ENCODE data around the gene JAML.
A peak's percentile ranks its signal among the peaks of the same experiment; 100 is the strongest.

The JAML gene

DNA sequence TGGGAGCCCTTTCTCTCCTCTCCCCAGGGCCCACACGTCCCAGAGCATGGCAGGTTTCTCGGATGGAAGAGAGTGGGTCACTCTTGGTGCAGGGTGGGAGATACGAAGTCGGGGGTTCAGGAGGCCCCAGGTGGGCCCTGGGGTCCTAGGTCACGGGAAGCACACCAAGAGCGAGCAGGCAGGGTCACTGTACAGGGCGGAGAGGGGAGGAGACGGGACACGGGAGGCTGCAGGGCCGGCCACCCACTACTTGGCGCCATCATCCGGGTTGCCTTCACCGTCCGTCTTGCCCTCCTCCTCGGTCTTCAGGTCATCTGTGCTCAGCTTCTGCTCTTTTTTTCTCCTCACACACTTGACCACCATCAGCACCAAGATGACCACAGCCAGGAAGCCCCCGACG, 58.2 kb downstream of the JAML start:
- DNase-seq, result no peak

DNA sequence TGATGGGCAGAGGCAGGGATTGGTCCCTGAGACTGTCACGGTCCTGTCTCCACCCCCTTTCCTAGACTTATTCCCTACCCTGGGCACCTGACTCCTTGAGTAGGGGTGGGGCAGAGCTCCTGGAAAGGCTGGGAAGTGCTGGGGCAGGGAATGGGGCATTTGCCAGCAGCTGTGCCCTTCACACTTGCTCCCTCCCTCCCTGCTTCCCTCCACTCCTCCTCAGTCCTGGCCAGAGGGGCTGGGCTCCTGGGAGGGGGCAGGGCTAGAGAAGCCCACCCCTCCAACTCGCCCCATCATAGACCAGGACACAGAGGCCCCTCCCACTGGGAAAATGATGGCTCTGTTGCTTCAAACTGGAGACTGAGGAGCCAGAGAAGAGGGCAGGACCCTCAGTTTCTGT, 59.9 kb downstream of the JAML start:
- DNase-seq, result no peak

DNA sequence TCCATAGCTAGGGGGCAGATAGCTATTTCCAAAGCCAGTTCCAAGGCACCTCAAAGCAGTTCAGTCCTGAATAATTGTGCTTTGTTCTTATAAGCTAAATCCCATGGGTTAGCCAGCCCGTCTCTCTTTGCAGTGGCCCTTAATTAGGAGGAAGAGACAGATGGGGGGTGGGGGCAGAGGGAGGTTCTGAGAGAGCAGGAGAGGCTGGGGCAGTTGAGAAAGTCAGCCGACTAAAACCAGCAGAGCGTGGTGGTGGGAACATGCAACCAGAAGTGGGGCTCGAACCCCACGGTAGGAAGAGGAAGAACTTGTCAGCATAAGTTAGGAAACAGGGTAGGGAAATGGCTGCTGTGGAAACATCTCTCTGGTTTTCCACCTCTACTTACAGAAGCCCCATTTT, 61.3 kb downstream of the JAML start:
- no peak for DNase-seq

DNA sequence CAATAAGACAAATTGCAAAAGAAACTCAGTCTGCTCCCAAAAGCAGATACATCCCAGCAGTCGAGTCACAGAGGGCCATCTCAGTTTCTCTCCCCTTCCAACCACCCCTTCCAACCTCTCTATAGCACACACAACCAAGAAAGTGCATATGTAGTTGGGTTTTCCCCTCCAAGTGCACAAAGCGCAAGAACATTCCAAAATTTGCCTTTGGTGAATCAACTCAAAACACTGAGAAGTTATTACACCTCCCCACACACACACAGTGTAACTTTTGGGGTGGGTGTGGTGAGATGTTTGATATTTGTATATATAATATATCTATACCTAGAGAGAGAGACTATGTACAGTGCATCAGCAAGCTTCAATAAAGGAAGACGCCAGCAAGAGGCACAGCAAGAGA, 62.0 kb downstream of the JAML start:
- DNase-seq, result no peak

DNA sequence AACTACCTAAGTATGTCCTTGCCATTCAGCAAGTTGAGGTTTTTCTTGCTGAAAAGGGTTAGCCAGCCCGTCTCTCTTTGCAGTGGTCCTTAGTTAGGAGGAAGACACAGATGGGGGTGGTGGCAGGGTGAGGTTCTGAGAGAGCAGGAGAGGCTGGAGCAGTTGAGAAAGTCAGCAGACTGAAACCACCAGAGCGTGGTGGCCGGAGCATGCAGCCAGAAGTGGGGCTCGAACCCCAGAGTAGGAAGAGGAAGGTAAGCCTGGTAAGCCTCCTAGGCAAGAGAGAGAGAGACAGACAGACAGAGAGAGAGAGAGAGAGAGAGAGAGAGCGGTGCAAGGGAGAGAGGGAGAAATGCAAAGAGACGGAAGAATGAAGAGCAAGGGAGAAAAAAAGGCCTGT, 63.0 kb downstream of the JAML start:
- DNase-seq, result no peak

DNA sequence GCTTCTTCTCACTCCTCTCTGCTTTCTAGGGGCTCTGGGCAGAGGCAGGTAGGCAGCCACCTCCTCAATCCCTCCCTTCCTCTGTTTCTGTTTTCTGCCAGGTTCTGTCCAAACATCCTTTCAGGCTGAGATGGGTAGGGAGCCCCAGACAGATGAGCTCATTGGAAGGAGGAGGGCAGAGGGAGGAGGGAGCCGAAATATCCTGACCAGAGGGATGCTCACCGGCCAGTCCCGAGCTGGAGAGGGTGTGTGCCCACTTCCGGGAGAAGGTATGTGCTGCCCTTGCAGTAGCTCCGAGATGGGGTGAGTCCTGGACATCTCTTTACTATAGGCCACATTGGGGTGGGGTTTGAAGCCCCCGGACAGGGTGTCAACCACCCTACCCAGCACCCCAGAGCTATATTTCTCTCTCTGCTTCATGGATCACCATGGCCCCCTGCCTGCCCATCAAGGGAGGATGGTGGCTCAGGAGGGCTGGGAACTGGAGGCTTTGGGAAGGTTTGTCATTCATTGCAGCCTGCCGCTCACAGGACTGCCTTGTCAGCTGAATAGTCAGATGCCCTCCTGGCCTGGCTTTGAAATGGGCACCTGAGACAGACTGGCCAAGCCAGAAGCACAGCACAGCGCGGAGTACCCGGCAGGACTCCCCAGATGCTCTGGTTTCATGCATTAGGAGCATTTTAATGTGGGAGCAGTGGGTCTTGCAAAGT, 67.5 kb downstream of the JAML start:
- no peak for DNase-seq

DNA sequence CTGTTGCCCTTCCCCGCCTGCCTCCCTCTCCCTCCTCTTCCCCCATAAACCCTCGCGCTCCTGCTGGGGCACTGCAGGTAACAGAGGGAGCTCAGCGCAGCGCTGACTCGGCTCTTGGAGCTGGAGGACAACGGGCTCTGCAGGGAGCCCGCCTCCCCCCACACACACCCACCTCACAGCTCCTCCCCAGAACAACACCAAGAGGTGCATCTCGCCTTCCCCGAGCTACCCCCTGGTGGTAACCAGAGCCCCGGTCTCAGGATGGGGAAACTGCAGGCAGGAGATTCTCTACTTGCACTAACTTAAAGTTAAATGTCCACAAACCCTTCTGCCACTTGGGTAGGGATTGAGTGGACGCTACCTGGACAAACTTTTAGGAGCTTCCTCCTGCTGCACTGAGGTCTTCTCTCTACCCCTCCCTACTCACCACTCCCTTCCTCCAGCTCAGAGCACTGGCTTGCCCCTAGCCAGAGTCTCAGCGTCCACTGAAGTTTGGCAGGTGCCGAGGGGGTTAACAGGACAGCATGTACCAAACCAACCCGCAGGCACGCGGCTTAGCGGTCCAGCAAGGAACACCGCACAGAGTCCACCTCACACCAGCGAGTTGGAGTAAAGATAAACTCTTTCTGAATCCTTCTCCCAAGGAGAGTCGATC, 68.2 kb downstream of the JAML start:
- DNase-seq, result no peak

DNA sequence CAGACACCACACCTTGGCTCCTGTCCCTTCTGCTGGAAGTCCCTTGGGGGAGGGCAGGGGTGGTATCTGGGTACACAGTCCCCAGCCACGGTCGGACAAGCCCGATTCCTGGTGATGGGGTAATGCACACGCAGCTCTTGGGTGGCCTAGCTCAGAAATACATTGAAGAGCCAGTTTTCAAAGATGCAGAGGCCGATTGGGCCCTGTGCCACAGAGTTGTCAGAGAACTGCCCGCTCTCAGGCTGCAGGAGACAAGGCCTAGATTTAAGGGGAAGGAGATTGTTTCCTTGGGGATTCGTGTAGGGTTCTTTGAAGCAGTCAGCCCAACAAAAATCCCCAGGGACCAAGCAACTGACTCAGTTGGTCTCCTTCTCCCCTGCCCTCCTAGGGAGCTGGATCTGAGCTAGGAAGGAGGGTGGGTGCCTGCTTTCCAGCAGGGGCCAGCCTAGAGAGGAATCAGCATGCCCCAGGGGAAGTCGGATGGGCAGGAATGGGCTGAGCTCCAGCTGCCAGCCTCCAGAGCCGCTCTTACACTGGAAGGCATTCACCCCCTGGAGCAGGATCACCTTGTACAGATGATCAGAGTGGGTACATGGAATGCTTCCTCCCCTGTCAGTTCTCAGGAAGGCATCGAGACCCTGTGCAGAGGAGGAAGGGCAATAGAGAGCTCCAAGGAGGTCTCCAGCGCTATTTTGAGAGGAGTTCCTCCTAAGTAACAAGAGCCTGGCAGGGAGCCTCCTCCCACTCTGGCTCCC, 68.9 kb downstream of the JAML start:
- DNase-seq, result no peak

DNA sequence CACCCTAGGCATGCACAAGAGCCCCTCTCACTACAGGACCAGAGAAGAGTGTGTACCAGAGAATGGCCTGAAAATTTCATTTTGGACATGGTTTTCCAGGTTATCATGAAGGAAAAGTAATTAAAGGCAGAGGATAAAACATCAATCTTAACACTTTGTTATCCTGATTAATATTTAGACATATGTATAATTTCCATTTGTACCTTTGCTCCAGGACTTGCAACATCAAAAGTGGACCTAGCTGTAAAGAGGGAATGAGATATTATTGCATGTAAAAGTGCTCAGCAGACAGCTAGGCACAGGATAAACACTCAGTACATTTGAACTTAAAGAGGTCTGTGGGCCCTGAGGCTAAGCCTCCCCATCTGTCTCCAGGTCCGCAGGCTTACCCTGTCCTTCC, 70.2 kb downstream of the JAML start:
- DNase-seq, result no peak

DNA sequence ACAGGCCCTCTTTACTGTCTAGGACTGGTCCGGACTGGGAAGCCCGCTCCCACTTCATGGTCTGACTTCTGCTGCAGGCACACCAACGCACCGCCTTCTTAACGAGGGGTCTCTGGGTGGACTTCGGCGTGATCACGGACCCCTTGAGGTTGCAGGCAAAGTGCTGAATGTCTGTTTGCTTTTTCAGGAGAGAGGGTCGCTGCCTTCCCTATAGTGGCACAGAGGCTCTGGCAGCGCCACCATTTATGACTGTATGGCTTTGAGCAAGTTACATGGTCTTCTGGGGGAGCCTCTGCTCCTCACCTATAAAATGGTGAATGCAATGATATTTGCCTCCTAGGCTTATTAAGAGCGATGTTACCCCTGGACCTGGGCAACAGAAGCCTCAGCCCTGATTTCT, 70.8 kb downstream of the JAML start:
- DNase-seq, result no peak

DNA sequence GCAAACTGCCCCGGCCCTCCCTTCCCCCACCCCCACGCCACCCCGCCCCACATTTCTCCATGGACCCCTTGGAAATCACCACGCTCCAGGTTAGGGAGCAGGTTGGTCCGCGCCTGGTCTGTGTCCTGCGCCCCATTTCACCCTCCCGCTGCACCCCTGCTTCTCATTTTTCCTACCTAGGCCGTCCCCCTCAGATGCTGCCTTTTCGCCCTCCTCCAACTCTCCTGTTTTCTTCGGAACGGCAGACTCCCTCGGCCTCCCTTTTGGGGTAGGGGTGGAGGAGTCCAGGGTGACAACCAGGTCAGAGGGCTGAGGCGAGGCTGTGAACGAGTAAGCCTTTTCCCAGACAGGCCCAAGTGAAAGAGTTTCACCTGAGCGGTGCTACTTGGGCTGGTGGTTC, 71.3 kb downstream of the JAML start:
- no peak for DNase-seq

DNA sequence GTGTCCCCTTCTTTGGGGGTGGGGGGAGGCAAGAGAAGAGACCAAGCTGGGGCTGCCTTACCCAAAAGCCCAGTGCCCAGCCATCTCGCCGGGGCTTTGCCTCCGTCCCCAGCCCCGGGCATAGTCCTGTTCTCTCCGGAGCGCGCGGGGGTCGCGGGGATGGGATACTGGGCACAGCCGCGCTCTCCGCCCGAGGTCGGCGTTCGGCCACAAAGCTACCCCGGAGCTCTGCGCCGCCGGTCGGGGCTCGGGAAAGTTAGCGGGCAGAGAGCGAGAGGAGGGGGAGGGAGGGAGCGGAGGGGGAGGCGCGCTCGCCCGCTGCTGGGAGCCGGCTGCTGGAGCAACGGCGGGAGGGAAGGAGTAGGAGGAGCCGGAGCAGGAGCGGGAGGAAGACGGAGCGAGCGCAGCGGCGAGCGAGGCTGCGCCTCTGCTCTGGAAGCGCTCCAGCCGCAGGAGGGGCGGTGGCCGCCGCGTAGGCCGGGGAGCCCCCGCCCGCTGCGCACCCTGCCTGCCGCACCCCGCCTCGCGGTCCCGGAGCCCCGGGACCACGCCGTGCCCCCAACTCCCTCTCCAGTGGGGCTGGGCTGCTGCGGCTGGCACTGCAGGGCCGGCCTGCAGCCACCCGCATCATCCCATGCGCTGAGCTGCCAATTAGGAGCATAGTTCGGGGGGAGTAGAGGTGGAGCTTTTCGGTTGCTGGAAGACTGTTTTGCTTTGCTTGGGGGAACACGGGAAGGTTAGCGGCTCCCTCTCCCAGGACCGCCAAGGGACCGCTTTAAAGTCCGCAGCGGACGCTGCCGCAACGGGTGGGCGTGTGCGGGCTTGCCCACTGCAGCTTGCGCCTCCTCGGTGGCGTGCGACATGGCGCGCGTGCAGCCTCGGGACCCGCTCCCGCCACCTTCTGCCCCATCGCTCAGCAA, 72.0 kb downstream of the JAML start, which contains the start of gene SCN4B:
Gene SCN4B, minus strand, starts transcription at position 272 of the 920 bp plus-strand sequence. Its CDS starts 150 bp downstream, at position 122.
- DNase-seq, result peak; percentile 46

DNA sequence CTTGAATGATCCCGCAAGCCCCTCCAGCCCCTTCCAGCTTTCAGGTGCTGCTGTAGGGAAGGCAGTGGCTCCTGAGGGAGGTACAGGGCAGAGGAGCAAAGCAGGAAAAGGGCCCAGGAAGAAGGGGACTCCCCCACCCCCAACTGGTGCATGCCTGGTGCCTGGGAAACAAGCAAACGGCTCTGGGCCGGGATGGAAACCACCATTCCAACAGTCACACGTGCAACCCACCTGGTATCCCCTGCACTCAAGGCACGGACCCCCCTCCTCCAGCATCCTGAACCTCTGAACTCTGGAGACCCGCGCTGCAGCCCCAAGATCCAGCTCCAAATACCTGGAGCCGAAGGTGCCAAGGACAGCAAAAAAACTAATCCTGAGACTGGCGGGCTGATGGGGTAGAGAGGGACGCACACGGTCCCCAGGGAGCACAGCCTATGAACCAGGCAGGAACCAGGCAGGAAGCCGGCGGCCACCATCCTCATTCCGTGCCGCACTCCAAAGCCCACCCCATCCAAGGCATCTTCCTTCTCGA, 72.7 kb downstream of the JAML start:
- DNase-seq, result no peak

DNA sequence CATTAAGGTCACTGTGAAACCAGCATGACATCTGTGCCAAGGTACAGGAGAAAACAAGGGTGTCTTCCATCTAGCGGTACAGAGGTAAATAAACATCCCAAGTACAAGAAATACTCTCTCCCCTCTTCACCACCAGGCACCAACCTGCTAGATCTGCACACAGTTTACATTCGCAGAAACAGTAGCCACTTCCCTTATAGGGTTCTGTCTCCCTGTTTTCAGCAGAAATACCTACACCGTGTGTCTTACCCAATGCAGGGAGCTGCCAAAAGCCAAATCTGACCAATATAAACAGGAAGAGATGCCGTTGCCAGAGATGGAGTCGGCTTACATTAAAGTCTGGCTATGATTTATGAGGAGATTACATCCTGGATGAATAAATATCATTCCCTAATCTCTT, 73.4 kb downstream of the JAML start:
- DNase-seq, result no peak

DNA sequence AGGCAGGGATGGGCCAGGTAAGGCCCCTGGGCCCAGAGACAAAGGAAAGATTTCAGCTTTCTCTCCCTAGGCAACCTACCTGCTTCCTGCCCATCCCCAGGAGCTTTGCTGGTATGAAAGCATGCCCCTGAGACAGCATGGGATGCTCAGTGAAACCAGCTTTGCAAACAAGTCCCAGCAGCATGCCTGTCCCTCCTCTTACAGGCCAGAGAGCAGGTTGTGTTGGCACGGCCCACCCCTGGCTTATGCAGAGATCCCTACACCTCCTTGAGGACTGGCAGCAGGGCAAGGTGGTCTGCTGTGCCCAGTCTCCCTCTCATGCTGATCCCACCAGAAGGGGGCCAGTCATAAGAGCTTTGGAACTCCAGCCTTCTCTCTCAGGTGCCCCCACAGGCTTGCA, 75.3 kb downstream of the JAML start:
- DNase-seq, result no peak

DNA sequence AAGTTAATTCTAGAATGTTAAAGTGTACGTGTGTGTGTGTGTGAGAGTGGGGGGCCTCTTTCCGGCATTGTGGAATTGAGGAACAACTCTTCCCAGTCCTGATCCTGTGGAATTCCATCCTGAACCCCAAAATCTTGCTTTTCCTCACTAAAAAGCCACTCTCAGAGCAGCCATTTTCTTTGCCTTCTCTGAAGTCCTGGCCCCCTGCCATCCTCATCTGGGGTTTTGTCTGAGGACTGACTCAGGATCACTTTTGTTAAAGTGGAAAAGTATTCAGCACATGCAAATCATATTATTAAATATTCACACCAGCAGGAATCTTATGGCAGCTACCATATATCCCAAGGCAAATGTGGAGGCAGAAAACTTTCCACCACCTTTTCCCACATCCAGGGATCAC, 76.0 kb downstream of the JAML start:
- peak; percentile 9 for DNase-seq

DNA sequence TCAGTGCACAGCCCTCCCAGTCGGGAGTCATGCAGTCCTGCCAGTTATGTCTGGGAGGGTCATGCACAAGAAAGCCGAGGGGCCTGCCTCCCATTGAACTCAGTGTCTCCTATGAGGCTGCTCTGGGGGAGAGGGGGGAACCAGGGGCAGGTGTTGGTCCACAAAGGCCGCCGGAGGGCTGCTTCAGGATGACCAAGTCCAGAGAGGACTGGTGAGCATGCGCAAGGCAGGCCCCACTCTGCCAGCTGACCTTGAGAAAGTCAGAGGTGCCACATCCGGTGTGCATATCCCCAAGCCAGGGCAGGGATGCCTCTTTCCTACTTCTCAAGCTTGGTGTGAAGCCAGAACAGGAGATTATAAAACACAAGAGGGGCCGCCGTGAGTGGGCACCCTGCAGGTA, 76.6 kb downstream of the JAML start:
- DNase-seq, result no peak

DNA sequence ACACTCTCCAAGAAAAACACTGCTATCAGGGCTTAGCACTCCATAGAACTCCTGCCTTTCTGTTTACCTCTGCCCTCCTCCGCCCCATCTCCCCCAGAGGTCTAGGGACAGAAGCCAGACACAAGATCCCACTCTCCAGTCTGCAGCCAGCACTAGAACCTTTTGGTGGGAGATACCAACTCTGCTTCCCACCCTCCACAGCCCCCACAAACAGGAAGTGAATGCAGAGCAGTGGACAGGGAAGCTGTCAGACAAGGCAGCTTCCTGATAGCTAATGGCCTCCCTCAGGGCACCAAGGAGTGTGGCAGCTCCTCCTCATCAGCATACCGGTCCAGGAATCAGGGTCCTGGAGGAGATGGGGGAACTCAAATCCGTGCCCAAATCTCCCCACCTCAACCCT, 77.3 kb downstream of the JAML start:
- DNase-seq, result no peak

DNA sequence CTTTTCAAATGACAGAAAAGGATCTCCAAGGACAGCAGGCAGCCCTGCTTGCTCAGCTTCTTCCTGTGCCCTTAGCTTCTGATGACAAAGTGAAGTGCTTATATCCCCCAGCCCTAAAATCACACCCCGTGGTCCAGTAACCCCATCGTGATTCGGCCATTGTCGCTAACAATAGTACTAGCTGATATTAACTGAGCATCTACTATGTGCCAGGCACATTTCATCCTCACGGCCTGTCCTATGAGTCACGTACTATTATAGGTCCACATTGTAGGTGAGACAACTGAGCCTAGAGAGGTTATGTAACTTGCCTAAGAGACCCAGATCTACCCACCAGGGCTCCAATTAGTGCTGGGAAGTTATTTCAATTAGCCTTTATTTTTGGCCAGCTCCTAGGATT, 78.3 kb downstream of the JAML start:
- DNase-seq, result no peak

DNA sequence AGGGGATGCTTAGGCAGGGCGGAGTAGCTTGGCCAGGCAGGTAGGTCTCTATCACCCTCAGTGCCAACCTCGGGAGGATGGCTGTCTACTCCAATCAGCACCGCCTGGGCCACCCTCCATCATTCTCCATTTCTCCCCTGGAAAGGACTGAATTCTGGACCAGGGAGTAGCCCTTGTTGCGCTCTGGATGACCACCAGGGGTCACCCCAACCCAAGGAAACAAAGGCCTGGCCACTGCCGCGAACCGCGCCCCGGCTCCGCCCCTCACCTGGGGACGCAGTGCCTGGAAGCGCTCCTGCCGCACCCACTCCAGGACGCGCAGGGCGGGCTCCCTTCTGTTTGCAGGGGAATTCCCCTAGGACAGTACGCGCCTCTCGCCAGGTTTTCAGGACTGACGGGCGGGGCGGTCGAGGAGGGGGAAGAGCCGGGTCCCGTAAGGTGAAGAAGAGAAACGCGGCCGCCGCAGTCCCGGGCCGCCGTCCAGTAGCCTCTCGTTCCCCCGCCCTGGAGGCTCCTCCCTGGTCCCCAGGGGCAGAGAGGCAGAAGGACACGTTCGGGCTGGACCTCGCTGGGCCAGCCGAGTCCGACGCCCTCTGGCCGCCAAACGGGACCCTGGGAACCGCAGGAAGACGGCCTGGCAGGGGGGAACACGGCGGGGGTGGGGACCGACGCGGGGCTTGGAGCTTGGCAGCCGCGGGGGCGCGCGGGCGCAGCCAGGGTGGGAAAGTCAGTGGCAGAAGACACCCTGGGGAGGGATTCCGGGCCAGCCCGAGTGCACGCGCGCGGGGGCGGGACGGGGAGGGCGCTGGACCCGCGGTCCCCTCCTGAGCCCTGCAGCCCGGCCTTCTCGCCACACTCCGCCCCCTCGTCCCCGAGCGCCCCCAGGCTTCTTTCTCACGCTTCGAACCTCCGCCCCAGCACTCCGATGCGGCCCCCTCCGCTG, 79.3 kb downstream of the JAML start:
- peak; percentile 58 for DNase-seq

All from fibroblast of skin of scalp (primary cell).